Retina (tissue), 1 donor: ENCODE data around the gene CRLF2.
"Not testable (repeated sequence)": the region's sequence is repeated elsewhere in the genome, so short reads cannot be mapped to it uniquely, and the experiment has no call there.

Source experiments
- DNase-seq: peaks from one replicate; pipeline ENCODE4 v3.0.0-alpha.2; 2016

The CRLF2 gene

GRCh38 chrX:1165535-1166196 is 46.8 kb downstream of the CRLF2 start:
- peak; percentile 54 for DNase-seq

GRCh38 chrX:1164322-1165288 is 47.8 kb downstream of the CRLF2 start:
- DNase-seq, result no peak

GRCh38 chrX:1163231-1163630 is 49.2 kb downstream of the CRLF2 start:
- DNase-seq, result no peak

- no peak for DNase-seq
These were observed 50.1 kb downstream of the CRLF2 start for GRCh38 chrX:1162119-1162916.

- DNase-seq, result no peak
These were observed 52.9 kb downstream of the CRLF2 start for GRCh38 chrX:1159548-1159947.

- not testable (repeated sequence) for DNase-seq
These were observed 55.6 kb downstream of the CRLF2 start for GRCh38 chrX:1156681-1157455.

- DNase-seq, result no peak
These were observed 58.5 kb downstream of the CRLF2 start for GRCh38 chrX:1153940-1154339.

GRCh38 chrX:1152090-1152489 is 60.4 kb downstream of the CRLF2 start:
- DNase-seq, result no peak

GRCh38 chrX:1151378-1152077 is 60.9 kb downstream of the CRLF2 start:
- DNase-seq, result no peak

GRCh38 chrX:1150569-1151347 is 61.7 kb downstream of the CRLF2 start:
- DNase-seq, result no peak

- DNase-seq, result no peak
These were observed 64.6 kb downstream of the CRLF2 start for GRCh38 chrX:1147611-1148515.

GRCh38 chrX:1144293-1144692 is 68.2 kb downstream of the CRLF2 start:
- no peak for DNase-seq
